ENCODE measurements around the gene DNAH5. TPM values are rescaled to one million over a fixed set of nuclear protein-coding genes. Genes with fewer than 3 reads are reported as not detected.

Gene DNAH5
- total RNA-seq, 1 donor from 2014 or later: 0.17 TPM

GRCh38 chr5:13704396-13704795 lies 240.1 kb downstream of the DNAH5 start:
- no peak for DNase-seq

- DNase-seq: no peak
Measured at GRCh38 chr5:13700626-13701025, 243.9 kb downstream of the DNAH5 start.

GRCh38 chr5:13698885-13699284 lies 245.6 kb downstream of the DNAH5 start:
- no peak for DNase-seq

- no peak for DNase-seq
Measured at GRCh38 chr5:13695076-13695712, 249.3 kb downstream of the DNAH5 start.

GRCh38 chr5:13692172-13692571 lies 252.3 kb downstream of the DNAH5 start:
- no peak for DNase-seq

GRCh38 chr5:13676531-13676930 lies 268.0 kb downstream of the DNAH5 start:
- DNase-seq: no peak

- DNase-seq: no peak
Measured at GRCh38 chr5:13674391-13674790, 270.1 kb downstream of the DNAH5 start.

GRCh38 chr5:13673511-13673910 lies 271.0 kb downstream of the DNAH5 start:
- DNase-seq: peak; percentile 4

GRCh38 chr5:13664377-13664776 lies 280.1 kb downstream of the DNAH5 start:
- DNase-seq: peak; percentile 90

- no peak for DNase-seq
Measured at GRCh38 chr5:13662626-13663025, 281.9 kb downstream of the DNAH5 start.

- no peak for DNase-seq
Measured at GRCh38 chr5:13661272-13661671, 283.2 kb downstream of the DNAH5 start.

GRCh38 chr5:13660072-13660471 lies 284.4 kb downstream of the DNAH5 start:
- DNase-seq: peak; percentile 33

- peak; percentile 7 for DNase-seq
Measured at GRCh38 chr5:13659391-13659790, 285.1 kb downstream of the DNAH5 start.

- DNase-seq: no peak
Measured at GRCh38 chr5:13658761-13659160, 285.7 kb downstream of the DNAH5 start.

GRCh38 chr5:13658152-13658551 lies 286.3 kb downstream of the DNAH5 start:
- no peak for DNase-seq

- no peak for DNase-seq
Measured at GRCh38 chr5:13653709-13654108, 290.8 kb downstream of the DNAH5 start.

- DNase-seq: no peak
Measured at GRCh38 chr5:13649656-13650055, 294.8 kb downstream of the DNAH5 start.

- peak; percentile 1 for DNase-seq
Measured at GRCh38 chr5:13648822-13649221, 295.7 kb downstream of the DNAH5 start.

GRCh38 chr5:13643734-13644133 lies 300.8 kb downstream of the DNAH5 start:
- no peak for DNase-seq

- DNase-seq: no peak
Measured at GRCh38 chr5:13643196-13643595, 301.3 kb downstream of the DNAH5 start.

Other genes with a start within 250 kb of the DNAH5 start
- gene TRIO, start 198.7 kb upstream of the DNAH5 start, total RNA-seq: 190 and 204 TPM in 2 replicates